Keratinocyte (primary cell): ENCODE measurements around the gene CHRM4. TPM values are rescaled to one million over a fixed set of nuclear protein-coding genes. Genes with fewer than 3 reads are reported as not detected.

Experiments used
- DNase-seq: peaks from one replicate; pipeline ENCODE4 v3.0.0-alpha.2; 2011; ENCODE audit warnings: low read depth, missing footprints, low spot score
- FAIRE-seq: peaks from 2 replicates; lab custom pipeline; 2011; peaks lifted over from hg19 to GRCh38; lab: Jason Lieb, UNC
- H2AFZ ChIP-seq: 2 replicates; pipeline ENCODE4 v1.6.0; 2012; ENCODE audit warnings: low read length, control low read depth, inconsistent platforms; ENCODE audit not compliant: control insufficient read depth
- H3K27ac ChIP-seq: 2 replicates; pipeline ENCODE4 v1.5.1; 2011; ENCODE audit warnings: low read length; ENCODE audit not compliant: control insufficient read depth, insufficient read depth
- H3K27me3 ChIP-seq: 3 replicates; pipeline ENCODE4 v1.6.0; 2011; ENCODE audit warnings: low read length; ENCODE audit not compliant: control insufficient read depth, insufficient read depth; ENCODE audit errors: extremely low read depth
- H3K36me3 ChIP-seq, 2 experiments: 2 replicates in 1 of 2; 3 replicates in 1 of 2; pipeline ENCODE4 v1.5.1; 2011; ENCODE audit warnings: low read length in 2 of 2, mild to moderate bottlenecking in 1 of 2; ENCODE audit not compliant: control insufficient read depth in 2 of 2, insufficient read depth in 2 of 2; ENCODE audit errors: extremely low read depth in 1 of 2
- H3K4me1 ChIP-seq: 3 replicates; pipeline ENCODE4 v1.5.1; 2011; ENCODE audit warnings: low read length; ENCODE audit not compliant: control insufficient read depth, insufficient read depth; ENCODE audit errors: extremely low read depth
- H3K4me2 ChIP-seq: 3 replicates; pipeline ENCODE4 v1.6.0; 2011; ENCODE audit warnings: low read depth, low read length; ENCODE audit not compliant: control insufficient read depth, insufficient read depth; ENCODE audit errors: extremely low read depth
- H3K4me3 ChIP-seq, 3 experiments: fragments of 200-600 bp in 1 of 3; sonication (generic) in 1 of 3; 2 replicates in 2 of 3; 3 replicates in 1 of 3; pipeline ENCODE4 v1.5.1; 2011 to 2016; ENCODE audit warnings: low read length in 3 of 3, mild to moderate bottlenecking in 3 of 3, control low read depth in 2 of 3, inconsistent platforms in 1 of 3, low read depth in 1 of 3, mixed read lengths in 1 of 3, mixed run types in 1 of 3, moderate library complexity in 1 of 3; ENCODE audit not compliant: control insufficient read depth in 2 of 3, insufficient read depth in 2 of 3; ENCODE audit errors: extremely low read depth in 1 of 3
- H3K79me2 ChIP-seq: 2 replicates; pipeline ENCODE4 v1.6.0; 2012; ENCODE audit warnings: low read length; ENCODE audit not compliant: control insufficient read depth, insufficient read depth
- H3K9ac ChIP-seq: 3 replicates; pipeline ENCODE4 v1.6.0; 2011; ENCODE audit warnings: low read length; ENCODE audit not compliant: control insufficient read depth, insufficient read depth; ENCODE audit errors: extremely low read depth
- H3K9me1 ChIP-seq: 3 replicates; pipeline ENCODE4 v1.6.0; 2011; ENCODE audit warnings: low read length; ENCODE audit not compliant: control insufficient read depth, insufficient read depth; ENCODE audit errors: extremely low read depth
- H3K9me3 ChIP-seq: 2 replicates; pipeline ENCODE4 v1.5.1; 2012; ENCODE audit warnings: low read depth, low read length; ENCODE audit not compliant: control insufficient read depth
- H4K20me1 ChIP-seq: 3 replicates; pipeline ENCODE4 v1.6.0; 2011; ENCODE audit warnings: low read length; ENCODE audit not compliant: control insufficient read depth, insufficient read depth; ENCODE audit errors: extremely low read depth
- CTCF ChIP-seq, 3 experiments: IDR thresholded peaks in 1 of 3; conservative IDR thresholded peaks in 1 of 3; optimal IDR thresholded peaks in 1 of 3; 2 replicates in 2 of 3; 3 replicates in 1 of 3; pipeline versions ENCODE3 to v1.5.1; 2011; ENCODE audit warnings: low read length in 3 of 3, mild to moderate bottlenecking in 3 of 3, moderate library complexity in 2 of 3, control low read depth in 1 of 3, inconsistent platforms in 1 of 3; ENCODE audit not compliant: insufficient read depth in 2 of 3; ENCODE audit errors: extremely low read depth in 1 of 3
- EZH2 ChIP-seq: IDR thresholded peaks from one replicate; pipeline ENCODE4 v1.6.1; 2012; ENCODE audit warnings: inconsistent platforms, mild to moderate bottlenecking, low read length, moderate library complexity
- dilution Hi-C: fragments of 300-500 bp; cut with MboI; formaldehyde crosslinking; loops from one replicate; pipeline ENCODE4 v1.7.0; 2020; ENCODE audit warnings: low sequenced_read_pairs; ENCODE audit not compliant: extremely low pct_ligation_motif_present
- polyA plus RNA-seq, 5 experiments: library from polyadenylated mRNA; depleted of rRNA in 3 of 5; stranded (reverse) in 3 of 5; stranded (forward) in 1 of 5; unstranded in 1 of 5; fragments of >200 nt; gene quantifications; 1 replicate in 1 of 5; 2 replicates in 3 of 5; 3 replicates in 1 of 5; pipeline versions ENCODE4 v1.2.1 to v1.2.3, GENCODE V29; 2011 to 2012; ENCODE audit warnings: missing spikeins in 2 of 5, low read depth in 1 of 5, low replicate concordance in 1 of 5

CHRM4 gene
- polyA plus RNA-seq, 1 donor (not counting 4 experiments of a cell fraction or from before 2014, with no cell fraction given), result not detected

- Histone ChIP-seq H3K4me3 (no peak overlapping the region), H3K27ac (no peak overlapping the region), H4K20me1 (peaks cover 8% of the 10 kb centered on the region), H3K79me2 (no peaks in the 10 kb centered on the region), H3K4me2 (no peak overlapping the region), H3K36me3 (peaks cover 2 to 4% of the 10 kb centered on the region in 2 experiments), H3K4me1 (peaks cover 17% of the 10 kb centered on the region), H3K27me3 (peaks cover 66% of the 10 kb centered on the region), H3K9me3 (no peaks in the 10 kb centered on the region), H3K9ac (no peak overlapping the region), H2AFZ (no peak overlapping the region), H3K9me1 (no peaks in the 10 kb centered on the region)
- TF ChIP-seq CTCF (optimal IDR thresholded peaks at IDR 0.05 in 1 of 3, IDR thresholded peaks at IDR 0.05 in 1 of 3, conservative IDR thresholded peaks at IDR 0.05 in 1 of 3; ENCODE audit: extremely low read depth in 1 of 3, insufficient read depth in 2 of 3, low read length in 3 of 3) (no peak), EZH2 (no peak)
- no peak for FAIRE-seq
- DNase-seq, result no peak
- dilution Hi-C loops, result no loop called here
Observed at GRCh38 chr11:46391186-46391577, 394 bp downstream of the CHRM4 start.

- Histone ChIP-seq H3K27ac (no peak overlapping the region), H3K36me3 (no peaks in the 10 kb centered on the region), H3K79me2 (no peaks in the 10 kb centered on the region), H3K4me2 (peak overlapping the region; percentile 88), H3K4me3 (peak overlapping the region in 1 of 3 experiments; percentile 66), H3K9ac (no peak overlapping the region), H3K9me1 (no peaks in the 10 kb centered on the region), H4K20me1 (peaks cover 8% of the 10 kb centered on the region), H3K4me1 (peaks cover 17% of the 10 kb centered on the region), H3K9me3 (no peaks in the 10 kb centered on the region), H3K27me3 (peaks cover 66% of the 10 kb centered on the region), H2AFZ (no peak overlapping the region)
- TF ChIP-seq EZH2 (peak; percentile 97), CTCF (optimal IDR thresholded peaks at IDR 0.05 in 1 of 3, IDR thresholded peaks at IDR 0.05 in 1 of 3, conservative IDR thresholded peaks at IDR 0.05 in 1 of 3; ENCODE audit: extremely low read depth in 1 of 3, insufficient read depth in 2 of 3, low read length in 3 of 3) (no peak)
- FAIRE-seq (no peak), DNase-seq (no peak)
- dilution Hi-C loops, result no loop called here
Observed at GRCh38 chr11:46390331-46391171, 1.0 kb downstream of the CHRM4 start.
